Ishikawa (cell line): ENCODE results near the gene CCDC174.

Experiments used
- CEBPB ChIP-seq: IDR thresholded peaks from 2 replicates; pipeline ENCODE4 v1.6.1; 2012
- CREB1 ChIP-seq: IDR thresholded peaks from 2 replicates; pipeline ENCODE4 v1.6.1; 2012; ENCODE audit warnings: low read depth
- EGR1 ChIP-seq: IDR thresholded peaks from 2 replicates; pipeline ENCODE4 v1.6.1; 2012
- EP300 ChIP-seq: IDR thresholded peaks from 2 replicates; pipeline ENCODE4 v1.6.1; 2012; ENCODE audit warnings: borderline replicate concordance
- FOXM1 ChIP-seq: IDR thresholded peaks from 2 replicates; pipeline ENCODE4 v1.6.1; 2012; ENCODE audit warnings: low read depth, borderline replicate concordance
- MAX ChIP-seq: IDR thresholded peaks from 2 replicates; pipeline ENCODE4 v1.6.1; 2012
- NFIC ChIP-seq: IDR thresholded peaks from 2 replicates; pipeline ENCODE4 v1.6.1; 2012
- RAD21 ChIP-seq: IDR thresholded peaks from 2 replicates; pipeline ENCODE4 v1.6.1; 2012; ENCODE audit warnings: low read depth
- REST ChIP-seq: IDR thresholded peaks from 2 replicates; pipeline ENCODE4 v1.6.1; 2012; ENCODE audit warnings: low read depth, mild to moderate bottlenecking
- TAF1 ChIP-seq: IDR thresholded peaks from 2 replicates; pipeline ENCODE4 v1.6.1; 2012; ENCODE audit warnings: low read depth, mild to moderate bottlenecking
- TCF12 ChIP-seq: IDR thresholded peaks from 2 replicates; pipeline ENCODE4 v1.6.1; 2012; ENCODE audit warnings: low read depth
- TEAD4 ChIP-seq: IDR thresholded peaks from 2 replicates; pipeline ENCODE4 v1.6.1; 2012
- YY1 ChIP-seq: IDR thresholded peaks from 2 replicates; pipeline ENCODE4 v1.6.1; 2012; ENCODE audit warnings: low read depth
- ZBTB7A ChIP-seq: IDR thresholded peaks from 2 replicates; pipeline ENCODE4 v1.6.1; 2012; ENCODE audit warnings: low read depth
- TF ChIP-seq, protein P1 (sequence below): IDR thresholded peaks from 2 replicates; pipeline ENCODE4 v1.6.1; 2012

Gene CCDC174

DNA sequence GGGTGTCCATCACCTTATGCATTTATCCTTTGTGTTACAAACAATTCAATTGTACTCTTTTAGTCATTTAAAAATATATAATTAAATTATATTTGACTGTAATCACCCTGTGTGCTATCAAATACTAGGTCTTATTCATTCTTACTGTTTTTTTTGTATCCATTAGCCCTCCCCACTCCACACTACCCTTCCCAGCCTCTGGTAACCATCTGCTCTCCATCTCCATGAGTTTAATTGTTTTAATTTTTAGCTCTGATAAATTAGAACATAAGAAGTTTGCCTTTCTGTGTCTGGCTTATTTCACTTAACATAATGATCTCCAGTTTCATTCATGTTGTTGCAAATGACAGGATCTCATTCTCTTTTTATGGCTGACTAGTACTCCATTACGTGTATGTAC is 40.2 kb downstream of the CCDC174 start:
- TF ChIP-seq ZBTB7A: no peak
- TF ChIP-seq CEBPB: no peak
- no peak for TF ChIP-seq MAX
- TF ChIP-seq FOXM1: no peak
- no peak for TF ChIP-seq EGR1
- no peak for TF ChIP-seq CREB1
- no peak for TF ChIP-seq TEAD4
- no peak for TF ChIP-seq NFIC
- TF ChIP-seq TCF12: no peak
- no peak for TF ChIP-seq RAD21
- no peak for TF ChIP-seq REST

- no peak for TF ChIP-seq NFIC
- no peak for TF ChIP-seq CEBPB
- no peak for TF ChIP-seq YY1
- no peak for TF ChIP-seq MAX
- TF ChIP-seq EGR1: no peak
- no peak for TF ChIP-seq ZBTB7A
- TF ChIP-seq FOXM1: no peak
- TF ChIP-seq TAF1: no peak
Observed at GRCh38 chr3:14698601-14699244, 47.2 kb downstream of the CCDC174 start.

- no peak for TF ChIP-seq NFIC
- TF ChIP-seq YY1: no peak
- no peak for TF ChIP-seq MAX
- TF ChIP-seq REST: no peak
- no peak for TF ChIP-seq FOXM1
- no peak for TF ChIP-seq EP300
- TF ChIP-seq, protein P1, sequence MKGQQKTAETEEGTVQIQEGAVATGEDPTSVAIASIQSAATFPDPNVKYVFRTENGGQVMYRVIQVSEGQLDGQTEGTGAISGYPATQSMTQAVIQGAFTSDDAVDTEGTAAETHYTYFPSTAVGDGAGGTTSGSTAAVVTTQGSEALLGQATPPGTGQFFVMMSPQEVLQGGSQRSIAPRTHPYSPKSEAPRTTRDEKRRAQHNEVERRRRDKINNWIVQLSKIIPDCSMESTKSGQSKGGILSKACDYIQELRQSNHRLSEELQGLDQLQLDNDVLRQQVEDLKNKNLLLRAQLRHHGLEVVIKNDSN: no peak
- no peak for TF ChIP-seq RAD21
- TF ChIP-seq EGR1: no peak
- no peak for TF ChIP-seq TEAD4
- TF ChIP-seq CREB1: no peak
- TF ChIP-seq TCF12: no peak
- TF ChIP-seq ZBTB7A: no peak
- no peak for TF ChIP-seq CEBPB
- TF ChIP-seq TAF1: no peak
Observed at GRCh38 chr3:14699643-14700042, 48.1 kb downstream of the CCDC174 start.

DNA sequence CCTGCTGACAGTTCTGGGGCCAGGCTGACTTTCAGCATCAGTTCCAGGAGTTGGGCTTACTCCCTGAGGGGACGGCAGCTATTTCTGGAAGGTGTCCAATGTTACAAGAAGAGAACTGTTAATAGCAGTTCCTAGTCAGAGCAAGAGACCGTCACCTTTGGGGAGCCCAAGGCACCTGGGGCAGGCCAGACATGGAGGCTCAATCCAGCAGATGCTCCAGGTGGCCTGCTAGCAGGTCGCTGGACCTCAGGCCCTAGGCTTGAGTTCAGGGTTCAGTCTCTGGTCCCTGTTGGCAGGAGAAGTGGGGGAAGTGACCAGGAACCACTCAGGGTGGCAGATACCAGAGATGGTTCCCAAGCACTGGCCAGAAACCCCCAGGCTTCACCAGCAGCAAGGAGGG is 49.3 kb downstream of the CCDC174 start:
- no peak for TF ChIP-seq RAD21
- no peak for TF ChIP-seq MAX
- no peak for TF ChIP-seq TEAD4
- no peak for TF ChIP-seq EGR1
- no peak for TF ChIP-seq YY1
- no peak for TF ChIP-seq NFIC
- TF ChIP-seq CEBPB: no peak
- TF ChIP-seq CREB1: no peak
- no peak for TF ChIP-seq TCF12
- no peak for TF ChIP-seq REST
- no peak for TF ChIP-seq ZBTB7A
- no peak for TF ChIP-seq FOXM1
- no peak for TF ChIP-seq TAF1
- TF ChIP-seq, protein P1: no peak
- no peak for TF ChIP-seq EP300
